GM19238 (cell line): ENCODE measurements around the gene TAAR8.
"Not testable (repeated sequence)": the region's sequence is repeated elsewhere in the genome, so short reads cannot be mapped to it uniquely, and the experiment has no call there.

Source experiments
- DNase-seq: peaks from one replicate; pipeline ENCODE4 v3.0.0; 2011; ENCODE audit warnings: low spot score; ENCODE audit not compliant: insufficient read length

Gene TAAR8, protein sequence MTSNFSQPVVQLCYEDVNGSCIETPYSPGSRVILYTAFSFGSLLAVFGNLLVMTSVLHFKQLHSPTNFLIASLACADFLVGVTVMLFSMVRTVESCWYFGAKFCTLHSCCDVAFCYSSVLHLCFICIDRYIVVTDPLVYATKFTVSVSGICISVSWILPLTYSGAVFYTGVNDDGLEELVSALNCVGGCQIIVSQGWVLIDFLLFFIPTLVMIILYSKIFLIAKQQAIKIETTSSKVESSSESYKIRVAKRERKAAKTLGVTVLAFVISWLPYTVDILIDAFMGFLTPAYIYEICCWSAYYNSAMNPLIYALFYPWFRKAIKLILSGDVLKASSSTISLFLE

GRCh38 chr6:132552372-132552771, at the start of gene TAAR8:
Gene TAAR8, plus strand, starts transcription at chr6:132552672. Its CDS starts 21 bp downstream, at chr6:132552693.
- no peak for DNase-seq

DNA sequence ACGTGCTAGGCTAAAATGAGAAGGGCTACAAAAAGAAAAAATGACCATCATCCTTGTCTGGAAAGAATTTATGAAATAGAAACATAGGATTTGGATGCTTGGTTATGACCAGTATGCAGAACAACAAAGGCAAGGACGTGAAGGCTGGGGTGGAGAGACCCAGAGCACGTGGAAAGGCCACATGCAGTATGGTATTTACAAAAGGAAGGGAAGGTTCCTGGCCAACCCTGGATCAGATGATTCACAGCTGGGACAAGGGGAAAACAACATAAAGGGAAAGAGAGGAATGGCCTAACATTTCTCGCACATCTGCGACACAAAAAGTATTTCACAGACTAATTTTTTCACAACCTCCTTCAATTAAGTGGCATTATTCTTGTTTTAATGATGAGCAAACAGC, 47.7 kb upstream of the TAAR8 start:
- no peak for DNase-seq

DNA sequence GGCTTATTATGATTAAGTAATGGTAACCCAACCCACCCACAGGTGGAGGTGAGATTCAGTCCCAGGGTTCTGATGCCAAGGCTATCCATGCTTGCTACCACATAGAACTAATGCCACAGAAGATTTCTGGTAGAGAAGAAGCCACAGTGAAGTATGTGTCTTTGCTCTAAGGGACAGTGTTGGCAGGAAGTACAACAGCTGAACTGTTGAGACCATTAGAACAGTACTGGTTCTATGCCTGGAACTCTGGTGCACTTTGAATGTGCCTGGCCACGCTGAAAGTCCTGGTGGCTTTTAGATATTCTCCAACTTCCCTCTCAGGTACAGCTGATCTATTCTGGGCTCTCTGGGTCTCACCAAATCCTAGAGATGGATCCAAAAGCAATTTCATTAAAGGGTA, 47.3 kb upstream of the TAAR8 start:
- DNase-seq: no peak

DNA sequence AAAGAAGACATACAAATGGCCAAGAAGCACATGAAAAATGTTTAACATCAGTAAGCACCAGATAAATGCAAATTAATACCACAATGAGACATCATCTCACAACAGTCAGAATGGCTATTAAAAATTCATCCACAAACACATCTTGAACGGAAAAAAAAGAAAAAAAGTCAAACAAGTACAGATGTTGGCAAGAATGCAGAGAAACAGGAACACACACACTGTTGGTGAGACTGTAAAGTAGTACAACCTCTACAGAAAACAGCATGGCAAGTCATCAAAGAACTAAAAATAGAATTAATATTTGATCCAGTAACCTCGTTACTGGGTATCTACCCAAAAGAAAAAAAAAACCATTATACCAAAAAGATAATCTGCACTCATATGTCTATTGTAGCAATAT, 46.0 kb upstream of the TAAR8 start:
- no peak for DNase-seq

- DNase-seq: no peak
These were observed 45.3 kb upstream of the TAAR8 start for GRCh38 chr6:132506869-132507808.

GRCh38 chr6:132511210-132511830, 41.2 kb upstream of the TAAR8 start:
- DNase-seq: no peak

DNA sequence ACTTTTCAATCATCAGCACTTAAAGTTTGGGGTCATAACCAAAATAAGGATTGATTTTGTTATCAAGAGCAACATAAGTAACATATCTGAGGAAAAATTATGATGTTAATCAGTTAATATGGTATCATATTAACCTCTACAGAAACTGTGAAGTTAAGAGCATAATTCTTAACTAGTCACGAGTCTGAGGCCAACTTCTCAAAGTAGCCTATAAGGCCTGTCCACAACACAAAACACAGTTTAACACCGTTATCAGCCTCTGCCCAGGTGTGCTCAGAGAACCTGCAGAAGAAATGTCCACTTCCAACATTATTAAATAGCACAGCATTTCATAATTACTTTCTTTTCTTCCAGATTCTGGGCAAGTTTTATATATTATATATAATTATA, 40.6 kb upstream of the TAAR8 start:
- no peak for DNase-seq

DNA sequence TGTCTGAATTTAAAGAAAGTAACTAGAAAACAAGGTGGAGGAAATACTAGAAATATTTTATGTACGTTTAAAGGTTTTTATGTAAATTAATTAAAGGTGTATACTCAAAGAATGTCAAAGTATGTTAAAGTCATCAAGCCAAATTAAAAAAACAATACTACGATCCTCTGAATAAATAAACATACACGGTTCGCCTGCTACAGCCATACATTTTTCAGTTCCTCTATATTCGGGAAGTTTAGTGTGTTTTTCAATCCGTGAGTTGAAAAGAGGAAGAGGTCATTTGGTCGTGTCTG, 40.2 kb upstream of the TAAR8 start:
- no peak for DNase-seq

- DNase-seq: peak; percentile 75
These were observed 39.5 kb upstream of the TAAR8 start, which contains the start of gene STX7 for GRCh38 chr6:132512638-132513632. Gene STX7, minus strand, starts transcription at chr6:132513116. Its CDS starts 9,586 bp downstream, at chr6:132503530.

GRCh38 chr6:132513831-132514545, 38.5 kb upstream of the TAAR8 start:
- no peak for DNase-seq

GRCh38 chr6:132515386-132515785, 37.1 kb upstream of the TAAR8 start:
- no peak for DNase-seq

DNA sequence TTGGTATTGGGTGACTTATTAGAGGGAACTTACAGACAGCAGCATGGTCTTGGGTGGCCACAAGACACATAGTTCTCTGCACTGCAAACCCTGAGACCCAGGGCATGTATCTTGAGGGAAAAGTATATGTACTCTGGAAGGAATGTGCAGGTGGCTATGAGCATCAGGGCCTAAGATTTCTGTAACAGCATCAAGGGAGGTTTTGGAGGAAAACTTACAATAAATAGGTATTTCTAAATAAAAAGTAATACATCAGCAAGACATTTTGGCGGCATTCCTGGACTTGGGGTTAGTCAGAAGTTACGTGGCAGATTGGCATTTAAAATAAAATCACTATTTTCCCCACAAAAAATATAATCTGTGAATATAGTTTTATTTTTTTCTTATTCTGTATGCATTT, 31.5 kb upstream of the TAAR8 start:
- no peak for DNase-seq

DNA sequence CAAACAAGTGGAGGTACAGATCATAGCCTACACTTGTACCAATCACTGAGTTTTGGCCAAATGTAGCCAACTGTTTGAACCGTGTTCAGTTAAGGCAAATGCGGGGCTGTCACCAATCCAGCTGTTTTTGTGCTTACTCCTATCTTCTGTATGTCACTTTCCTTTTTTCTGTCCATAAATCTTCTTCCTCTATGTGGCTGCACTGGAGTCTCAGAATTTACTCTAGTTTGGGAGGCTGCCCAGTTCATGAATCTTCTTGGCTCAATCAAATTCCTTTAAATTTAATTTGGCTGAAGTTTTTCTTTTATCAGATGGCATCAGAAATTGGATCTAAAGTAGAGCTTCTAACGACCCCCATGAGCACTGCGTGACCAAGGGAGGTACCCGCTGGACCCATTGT, 27.8 kb upstream of the TAAR8 start:
- DNase-seq: no peak

GRCh38 chr6:132525866-132526265, 26.6 kb upstream of the TAAR8 start:
- no peak for DNase-seq

DNA sequence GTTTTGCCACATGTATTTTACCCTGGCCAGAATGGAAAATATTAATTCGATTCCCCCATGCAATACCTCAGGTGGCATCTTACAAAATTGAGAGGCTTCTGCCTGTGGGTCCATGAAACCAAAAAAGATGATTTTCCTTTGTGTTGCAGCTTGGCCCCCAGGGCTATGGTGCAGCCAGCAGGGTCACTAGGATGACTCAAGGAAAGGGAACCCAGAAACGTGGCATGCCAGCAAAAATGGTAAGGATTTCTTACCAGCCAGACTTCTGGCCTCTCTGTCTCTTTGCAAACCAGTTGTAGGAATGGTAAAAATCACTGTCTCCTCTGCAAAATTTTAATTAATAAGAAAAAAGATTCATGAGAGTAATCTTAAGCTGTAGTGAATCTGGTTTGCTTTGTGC, 26.0 kb upstream of the TAAR8 start:
- no peak for DNase-seq

DNA sequence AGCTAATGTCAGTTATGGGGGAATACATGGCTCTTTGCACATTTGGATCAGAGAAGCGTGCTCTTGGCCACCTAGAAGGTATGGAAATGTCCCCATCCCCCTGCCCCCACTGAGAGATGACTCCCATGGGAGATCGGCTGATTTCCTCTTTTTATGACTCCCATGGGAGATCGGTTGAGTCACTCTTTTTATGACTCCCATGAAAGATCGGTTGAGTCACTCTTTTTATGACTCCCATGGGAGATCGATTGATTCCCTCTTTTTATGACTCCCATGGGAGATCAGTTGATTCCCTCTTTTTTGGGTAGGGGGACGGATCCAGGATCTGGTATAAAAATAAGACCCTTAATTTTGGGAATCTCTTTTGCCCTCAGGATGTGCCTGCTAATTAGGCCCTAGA, 24.7 kb upstream of the TAAR8 start:
- no peak for DNase-seq

GRCh38 chr6:132530293-132530974, 22.0 kb upstream of the TAAR8 start:
- DNase-seq: no peak

DNA sequence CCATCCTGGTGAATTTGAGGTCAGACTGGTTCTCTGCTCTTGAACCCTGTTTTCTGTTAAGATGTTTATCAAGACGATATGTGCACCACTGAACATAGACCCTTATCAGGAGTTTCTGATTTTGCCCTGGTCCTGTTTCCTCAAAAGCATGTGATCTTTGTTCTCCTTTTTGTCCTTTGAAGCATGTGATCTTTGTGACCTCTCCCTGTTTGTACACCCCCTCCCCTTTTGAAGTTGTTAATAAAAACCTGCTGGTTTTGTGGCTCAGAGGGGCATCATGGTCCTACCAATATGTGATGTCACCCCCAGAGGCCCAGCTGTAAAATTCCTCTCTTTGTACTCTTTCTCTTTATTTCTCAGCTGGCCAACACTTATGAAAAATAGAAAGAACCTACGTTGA, 17.9 kb upstream of the TAAR8 start:
- not testable (repeated sequence) for DNase-seq

GRCh38 chr6:132537145-132537544, 15.3 kb upstream of the TAAR8 start:
- DNase-seq: no peak

GRCh38 chr6:132537977-132538376, 14.5 kb upstream of the TAAR8 start, which contains the start of gene TAAR9:
Gene TAAR9, plus strand, starts transcription at chr6:132538277. Its CDS starts 13 bp downstream, at chr6:132538290.
- DNase-seq: no peak
